HepG2 (cell line): ENCODE results near the gene MBNL3. TPM values are rescaled to one million over a fixed set of nuclear protein-coding genes. Genes with fewer than 3 reads are reported as not detected.

Experiments used
- ATAC-seq: fragments of 200-7000 bp; cut with Tn5 transposase; 3 replicates; pipeline ENCODE4 v1.9.1; 2020; ENCODE audit warnings: mild to moderate bottlenecking, moderate library complexity
- BruUV-seq: library from RNA; stranded (reverse); fragments of 400-500 nt; replicated peaks from 2 replicates; lab custom pipeline; 2021; lab: Mats Ljungman, UMichigan
- CTCF ChIA-PET: fragments of 300-600 bp; formaldehyde crosslinking; extraction: SDS; loops from one replicate; lab custom pipeline; 2021; ENCODE audit warnings: low total read pairs, inconsistent platforms, low intra/inter-chr PET ratio; lab: Yijun Ruan, JAX
- POLR2A ChIA-PET: fragments of 350-600 bp; sonication (Branson Sonifier 250); formaldehyde crosslinking; loops from one replicate; lab custom pipeline; 2020; ENCODE audit warnings: antibody characterized with exemption, inconsistent platforms; lab: Yijun Ruan, JAX
- DNase-seq: peaks from one replicate; pipeline ENCODE4 v3.0.0-alpha.2; 2015; ENCODE audit warnings: low spot score
- FAIRE-seq: peaks from 3 replicates; lab custom pipeline; 2011; peaks lifted over from hg19 to GRCh38; lab: Jason Lieb, UNC
- H2AFZ ChIP-seq: one replicate; pipeline ENCODE4 v1.6.1; 2011; ENCODE audit warnings: low read length, inconsistent platforms
- H3K27ac ChIP-seq: fragments of 300-600 bp; 3 replicates; pipeline ENCODE4 v1.8.0; 2011; ENCODE audit warnings: mixed run types, mild to moderate bottlenecking, mixed read lengths, low read length, inconsistent platforms; ENCODE audit not compliant: insufficient read depth; ENCODE audit errors: extremely low read length
- H3K27me3 ChIP-seq, 2 experiments: fragments of 200-600 bp in 1 of 2; 2 replicates in 1 of 2; 3 replicates in 1 of 2; pipeline versions ENCODE4 v1.6.0 to v1.8.0; 2011; ENCODE audit warnings: low read length in 2 of 2, mild to moderate bottlenecking in 2 of 2, moderate library complexity in 2 of 2, inconsistent platforms in 1 of 2; ENCODE audit not compliant: insufficient read depth in 2 of 2, control insufficient read depth in 1 of 2
- H3K36me3 ChIP-seq, 2 experiments: fragments of 200-600 bp in 1 of 2; replicated peaks in 1 of 2; 2 replicates in 1 of 2; 3 replicates in 1 of 2; pipeline versions ENCODE4 v1.5.1 to v1.8.0; 2011; ENCODE audit warnings: low read length in 2 of 2, inconsistent platforms in 1 of 2; ENCODE audit not compliant: insufficient read depth in 2 of 2, control insufficient read depth in 1 of 2
- H3K4me1 ChIP-seq: 2 replicates; pipeline ENCODE4 v1.5.1; 2012; ENCODE audit warnings: low read length, inconsistent platforms; ENCODE audit not compliant: insufficient read depth
- H3K4me2 ChIP-seq: 2 replicates; pipeline ENCODE4 v1.6.0; 2011; ENCODE audit warnings: low read depth, low read length, inconsistent platforms
- H3K4me3 ChIP-seq, 3 experiments: fragments of 200-600 bp in 1 of 3; sonication (generic), shearing (Covaris generic) in 1 of 3; replicated peaks in 1 of 3; 2 replicates each; pipeline ENCODE4 v1.5.1; 2011 to 2016; ENCODE audit warnings: low read length in 3 of 3, inconsistent platforms in 2 of 3, low read depth in 2 of 3, mild to moderate bottlenecking in 2 of 3, control low read depth in 1 of 3, mixed read lengths in 1 of 3; ENCODE audit not compliant: insufficient read depth in 1 of 3
- H3K79me2 ChIP-seq: one replicate; pipeline ENCODE4 v1.6.1; 2011; ENCODE audit warnings: low read length, inconsistent platforms; ENCODE audit not compliant: insufficient read depth
- H3K9ac ChIP-seq: 2 replicates; pipeline ENCODE4 v1.6.0; 2011; ENCODE audit warnings: mild to moderate bottlenecking, low read depth, low read length, inconsistent platforms; ENCODE audit not compliant: insufficient read depth
- H3K9me3 ChIP-seq: 2 replicates; pipeline ENCODE4 v1.5.1; 2012; ENCODE audit warnings: mild to moderate bottlenecking, low read length
- H4K20me1 ChIP-seq: 2 replicates; pipeline ENCODE4 v1.6.0; 2011; ENCODE audit warnings: inconsistent platforms, mild to moderate bottlenecking, low read length, moderate library complexity; ENCODE audit not compliant: insufficient read depth
- KLF16 ChIP-seq, 2 experiments: sonication (generic) in 1 of 2; formaldehyde crosslinking in 1 of 2; IDR thresholded peaks; 2 replicates each; pipeline versions ENCODE4 v1.6.1 to v1.8.0; 2016 to 2023; ENCODE audit warnings: missing genetic modification reagents in 2 of 2, missing compliant biosample characterization in 1 of 2
- MYC ChIP-seq: sonication (generic); formaldehyde crosslinking; IDR thresholded peaks from 2 replicates; pipeline ENCODE4 v1.9.0; 2021; ENCODE audit warnings: missing genetic modification reagents, borderline replicate concordance
- PRDM15 ChIP-seq: sonication (generic); formaldehyde crosslinking; IDR thresholded peaks from 2 replicates; pipeline ENCODE4 v1.4.0; 2020; ENCODE audit warnings: missing genetic modification reagents
- RFXANK ChIP-seq: IDR thresholded peaks from 2 replicates; pipeline ENCODE4 v1.6.1; 2016
- SRY ChIP-seq: sonication (generic); formaldehyde crosslinking; IDR thresholded peaks from 2 replicates; pipeline ENCODE4 v1.8.0; 2022; ENCODE audit warnings: mild to moderate bottlenecking, missing genetic modification reagents
- ZNF24 ChIP-seq: fragments of 450-650 bp; IDR thresholded peaks from 2 replicates; pipeline ENCODE4 v1.6.1; 2017; ENCODE audit warnings: antibody characterized with exemption, mild to moderate bottlenecking
- ZNF367 ChIP-seq: sonication (generic); formaldehyde crosslinking; IDR thresholded peaks from 2 replicates; pipeline ENCODE4 v1.4.0; 2020; ENCODE audit warnings: missing genetic modification reagents, borderline replicate concordance
- ZNF44 ChIP-seq: sonication (generic); formaldehyde crosslinking; IDR thresholded peaks from 2 replicates; pipeline ENCODE4 v1.5.1; 2020; ENCODE audit warnings: mild to moderate bottlenecking, missing genetic modification reagents
- ZNF629 ChIP-seq: sonication (generic); formaldehyde crosslinking; conservative IDR thresholded peaks from 2 replicates; pipeline ENCODE4 v1.5.0; 2020; ENCODE audit warnings: missing genetic modification reagents
- WGBS: methylation state at CpG from one replicate; pipeline ENCODE4 v1.1.6; 2017; ENCODE audit warnings: low lambda C conversion rate; 5-methylcytosine and 5-hydroxymethylcytosine counted together
- in situ Hi-C: cut with HindIII; loops from 2 replicates; pipeline ENCODE4 v1.10.0; 2017; ENCODE audit warnings: low pct_unique_long_range_greater_than_20kb; ENCODE audit not compliant: extremely low pct_ligation_motif_present
- intact Hi-C: fragments of 100-400 bp; cut with micrococcal nuclease; formaldehyde crosslinking; loops from one replicate; pipeline ENCODE4 v1.10.0; 2022; ENCODE audit not compliant: unreplicated experiment
- polyA plus RNA-seq, 8 experiments: library from polyadenylated mRNA; depleted of rRNA in 3 of 8; stranded (reverse) in 7 of 8; unstranded in 1 of 8; fragments of >200 nt; fragmentation: Illumina TruSeq in 4 of 8; extraction: Trizol in 4 of 8; gene quantifications; 2 replicates each; pipeline versions ENCODE4 v1.2.1 to v1.2.3, GENCODE V29; 2011 to 2016; ENCODE audit warnings: low read depth in 4 of 8, missing spikeins in 1 of 8, mixed read lengths in 1 of 8; ENCODE audit not compliant: insufficient read depth in 1 of 8
- total RNA-seq, 5 experiments: library from RNA; depleted of rRNA; stranded (reverse); fragments of >200 nt; fragmentation: Illumina TruSeq; extraction: Trizol; gene quantifications; 2 replicates each; pipeline ENCODE4 v1.2.3, GENCODE V29; 2016; ENCODE audit warnings: low read depth in 1 of 5
- TF ChIP-seq, protein P1 (sequence below): sonication (generic); formaldehyde crosslinking; IDR thresholded peaks from 2 replicates; pipeline ENCODE4 v1.9.0; 2021; ENCODE audit warnings: missing genetic modification reagents, mild to moderate bottlenecking, borderline replicate concordance

The MBNL3 gene
- total and polyA plus RNA-seq, 2 of the 13 experiments (the other 11 are each of a cell fraction or from before 2014, with no cell fraction given): 155 to 257 TPM

DNA sequence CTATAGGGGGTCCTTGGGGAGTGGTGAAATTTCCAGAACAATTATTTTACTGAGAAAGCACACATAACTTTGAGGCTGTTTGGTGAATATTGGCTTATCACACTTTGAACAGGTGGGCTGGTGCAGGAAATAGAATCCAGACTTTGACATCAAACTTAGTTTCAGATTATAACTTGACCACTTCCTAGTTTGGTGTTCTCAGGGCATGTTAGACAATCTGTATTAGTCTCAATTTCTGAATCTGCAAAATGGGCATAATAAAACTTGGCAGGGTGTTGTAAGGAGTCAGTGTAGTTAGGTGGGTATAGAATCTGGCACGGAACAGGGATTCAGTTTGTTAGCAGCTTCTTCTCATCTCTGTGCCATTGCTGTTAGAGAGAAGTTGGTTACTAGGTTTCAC lies 43.3 kb upstream of the MBNL3 start:
- ChIA-PET POLR2A (interaction anchor here (1.1 to 1.6 kb wide), 3 partner anchors 9 to 46 kb away, joined by 3 to 5 read pairs (median 4); no protein-coding TSS in a partner anchor), CTCF (no interaction called here)
- Histone ChIP-seq H3K9ac (no peak overlapping the region), H3K4me2 (no peak overlapping the region), H3K27me3 (no peaks in the 10 kb centered on the region), H2AFZ (no peak overlapping the region), H3K9me3 (no peaks in the 10 kb centered on the region), H3K27ac (no peak overlapping the region), H3K4me3 (no peak overlapping the region), H3K79me2 (no peaks in the 10 kb centered on the region), H3K4me1 (peaks cover 37% of the 10 kb centered on the region), H3K36me3 (no peaks in the 10 kb centered on the region), H4K20me1 (no peaks in the 10 kb centered on the region)
- WGBS: 100% methylated on average over 1 of the region's 1 CpG
- ATAC-seq (no peak), DNase-seq (no peak), FAIRE-seq (no peak)
- intact Hi-C loops: no loop called here
- BruUV-seq: no TSS peak
- in situ Hi-C loops: no loop called here
- TF ChIP-seq ZNF629 (CRISPR knock-in tag) (peak; percentile 53), ZNF367 (no peak)

DNA sequence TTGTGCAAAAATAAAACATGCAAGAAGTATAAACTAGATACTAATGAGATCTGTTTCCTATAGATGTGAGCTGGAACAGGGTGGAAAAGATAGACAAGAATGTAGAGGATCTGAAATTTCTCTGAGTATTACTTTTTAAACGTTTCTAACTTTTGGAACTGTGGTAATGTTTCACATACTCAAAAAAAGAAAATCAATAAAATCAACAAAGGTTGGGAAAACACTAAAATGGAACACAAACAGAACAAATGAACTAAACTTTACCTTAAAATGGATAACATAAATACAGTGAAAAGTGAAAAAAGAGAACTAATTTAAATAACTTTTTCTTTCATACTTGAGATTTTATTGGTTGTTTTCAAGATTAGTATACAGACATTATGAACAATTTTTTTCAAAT lies 32.0 kb upstream of the MBNL3 start:
- peak overlapping the region; percentile 56 for H3K27ac ChIP-seq
- peak overlapping the region in 1 of 3 experiments; percentile 21; a peak in 1 of 6 replicates for H3K4me3 ChIP-seq
- peaks cover 38% of the 10 kb centered on the region for H3K4me1 ChIP-seq
- no peaks in the 10 kb centered on the region for H3K79me2 ChIP-seq
- 0% methylated on average over 1 of the region's 1 CpG for WGBS
- intact Hi-C loops: no loop called here
- BruUV-seq: no TSS peak
- no peak overlapping the region for H3K9ac ChIP-seq
- no peaks in the 10 kb centered on the region for H4K20me1 ChIP-seq
- H3K27me3 ChIP-seq: no peaks in the 10 kb centered on the region
- ChIA-PET POLR2A (interaction anchor here (1.1 to 1.5 kb wide), 2 partner anchors 29 to 33 kb away, joined by 5 read pairs; no protein-coding TSS in a partner anchor), CTCF (no interaction called here)
- no peak overlapping the region for H2AFZ ChIP-seq
- no peaks in the 10 kb centered on the region for H3K36me3 ChIP-seq
- in situ Hi-C loops: no loop called here
- no peak for ATAC-seq
- DNase-seq: no peak
- H3K9me3 ChIP-seq: no peaks in the 10 kb centered on the region
- peak overlapping the region; percentile 37 for H3K4me2 ChIP-seq
- FAIRE-seq: peak; percentile 76
- TF ChIP-seq, protein P1, sequence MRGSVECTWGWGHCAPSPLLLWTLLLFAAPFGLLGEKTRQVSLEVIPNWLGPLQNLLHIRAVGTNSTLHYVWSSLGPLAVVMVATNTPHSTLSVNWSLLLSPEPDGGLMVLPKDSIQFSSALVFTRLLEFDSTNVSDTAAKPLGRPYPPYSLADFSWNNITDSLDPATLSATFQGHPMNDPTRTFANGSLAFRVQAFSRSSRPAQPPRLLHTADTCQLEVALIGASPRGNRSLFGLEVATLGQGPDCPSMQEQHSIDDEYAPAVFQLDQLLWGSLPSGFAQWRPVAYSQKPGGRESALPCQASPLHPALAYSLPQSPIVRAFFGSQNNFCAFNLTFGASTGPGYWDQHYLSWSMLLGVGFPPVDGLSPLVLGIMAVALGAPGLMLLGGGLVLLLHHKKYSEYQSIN (CRISPR knock-in tag): no peak
- TF ChIP-seq MYC (CRISPR knock-in tag): no peak
- TF ChIP-seq ZNF44: no peak
- TF ChIP-seq SRY (CRISPR knock-in tag): no peak
- no peak for TF ChIP-seq PRDM15 (CRISPR knock-in tag)
- TF ChIP-seq ZNF24: no peak
- no peak for TF ChIP-seq RFXANK (CRISPR knock-in tag)
- TF ChIP-seq KLF16 (CRISPR knock-in tag; IDR thresholded peaks at IDR 0.05): no peak
